ENCODE data around the gene PCDHGA3.
"Not testable (repeated sequence)": the region's sequence is repeated elsewhere in the genome, so short reads cannot be mapped to it uniquely, and the experiment has no call there.

Gene PCDHGA3

GRCh38 chr5:141346017-141346416 is 2.4 kb downstream of the PCDHGA3 start:
- CTCF ChIA-PET = interaction anchor here (0.6 to 1.9 kb wide), 4 partner anchors 27 to 218 kb away, joined by 3 to 12 read pairs (median 6); no protein-coding TSS in a partner anchor
- H3K36me3 ChIP-seq (ENCODE audit: control insufficient read depth in 2 of 2, insufficient read depth in 1 of 2, low read length in 2 of 2); POLR2A ChIA-PET; H3K4me3 ChIP-seq (ENCODE audit: low read depth, low read length); H3K4me1 ChIP-seq (ENCODE audit: control insufficient read depth, insufficient read depth, low read length); H3K27ac ChIP-seq (ENCODE audit: extremely low read depth, low read depth, low read length); H3K9me3 ChIP-seq (ENCODE audit: control insufficient read depth, insufficient read depth, low read depth, low read length): not testable (repeated sequence)

DNA sequence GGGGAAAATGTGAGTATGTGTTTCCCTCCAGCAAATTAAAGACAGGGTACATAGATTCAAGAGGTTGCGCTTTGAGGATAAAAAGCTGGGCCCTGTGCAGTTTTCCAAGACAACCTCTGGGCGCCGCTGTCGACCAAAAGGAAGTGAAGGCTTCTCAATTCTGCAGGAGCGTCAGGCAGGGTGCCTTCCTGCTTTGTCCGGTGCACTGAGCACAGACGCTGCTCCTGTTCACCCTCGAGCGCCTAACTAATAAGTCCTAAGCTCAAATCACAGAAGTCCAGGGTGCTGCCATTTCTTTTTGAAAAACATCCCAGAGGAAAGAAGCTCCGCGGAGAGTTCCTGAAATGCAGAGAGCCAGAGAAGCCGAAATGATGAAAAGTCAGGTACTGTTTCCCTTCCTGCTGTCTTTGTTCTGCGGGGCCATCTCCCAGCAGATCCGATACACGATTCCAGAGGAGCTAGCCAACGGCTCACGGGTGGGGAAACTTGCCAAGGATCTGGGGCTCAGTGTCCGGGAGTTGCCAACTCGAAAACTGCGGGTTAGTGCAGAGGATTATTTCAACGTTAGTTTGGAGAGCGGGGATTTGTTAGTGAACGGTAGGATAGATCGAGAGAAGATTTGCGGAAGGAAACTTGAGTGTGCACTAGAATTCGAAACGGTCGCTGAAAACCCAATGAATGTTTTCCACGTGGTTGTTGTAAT is 6.4 kb downstream of the PCDHGA3 start, which contains the start of gene PCDHGB1:
TSS of gene PCDHGB1 (plus strand) at position 183 of the 703 bp plus-strand sequence. CDS start at position 345, 162 bp downstream.
- Histone ChIP-seq H3K4me3 (ENCODE audit: low read depth, low read length) (peak within 1 kb of the TSS; percentile 34), H3K27ac (ENCODE audit: extremely low read depth, low read depth, low read length) (no peak within 1 kb of the TSS)
- POLR2A ChIA-PET = interaction anchor here (0.6 to 1.3 kb wide), 3 partner anchors 30 to 214 kb away, joined by 3 to 5 read pairs (median 4); partner anchors contain the start of gene TAF7
- no peak for TF ChIP-seq ZBTB44 (tag by site-specific recombination; IDR thresholded peaks at IDR 0.05)
- TF ChIP-seq, protein P1, sequence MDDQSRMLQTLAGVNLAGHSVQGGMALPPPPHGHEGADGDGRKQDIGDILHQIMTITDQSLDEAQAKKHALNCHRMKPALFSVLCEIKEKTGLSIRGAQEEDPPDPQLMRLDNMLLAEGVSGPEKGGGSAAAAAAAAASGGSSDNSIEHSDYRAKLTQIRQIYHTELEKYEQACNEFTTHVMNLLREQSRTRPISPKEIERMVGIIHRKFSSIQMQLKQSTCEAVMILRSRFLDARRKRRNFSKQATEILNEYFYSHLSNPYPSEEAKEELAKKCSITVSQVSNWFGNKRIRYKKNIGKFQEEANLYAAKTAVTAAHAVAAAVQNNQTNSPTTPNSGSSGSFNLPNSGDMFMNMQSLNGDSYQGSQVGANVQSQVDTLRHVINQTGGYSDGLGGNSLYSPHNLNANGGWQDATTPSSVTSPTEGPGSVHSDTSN (CRISPR knock-in tag; IDR thresholded peaks at IDR 0.05) = no peak
- no peak for TF ChIP-seq ZNF558 (tag by site-specific recombination; IDR thresholded peaks at IDR 0.05)
- TF ChIP-seq WT1 (tag by site-specific recombination; IDR thresholded peaks at IDR 0.05) = no peak
- TF ChIP-seq ZNF610 (tag by site-specific recombination; IDR thresholded peaks at IDR 0.05; ENCODE audit: borderline replicate concordance) = peak; percentile 85; the same call in 1 of the 2 replicates
- TF ChIP-seq ZNF426 (tag by site-specific recombination; IDR thresholded peaks at IDR 0.05) = no peak
- TF ChIP-seq ZNF704 (tag by site-specific recombination; IDR thresholded peaks at IDR 0.05) = no peak
- TF ChIP-seq, protein P2, sequence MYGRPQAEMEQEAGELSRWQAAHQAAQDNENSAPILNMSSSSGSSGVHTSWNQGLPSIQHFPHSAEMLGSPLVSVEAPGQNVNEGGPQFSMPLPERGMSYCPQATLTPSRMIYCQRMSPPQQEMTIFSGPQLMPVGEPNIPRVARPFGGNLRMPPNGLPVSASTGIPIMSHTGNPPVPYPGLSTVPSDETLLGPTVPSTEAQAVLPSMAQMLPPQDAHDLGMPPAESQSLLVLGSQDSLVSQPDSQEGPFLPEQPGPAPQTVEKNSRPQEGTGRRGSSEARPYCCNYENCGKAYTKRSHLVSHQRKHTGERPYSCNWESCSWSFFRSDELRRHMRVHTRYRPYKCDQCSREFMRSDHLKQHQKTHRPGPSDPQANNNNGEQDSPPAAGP (tag by site-specific recombination; IDR thresholded peaks at IDR 0.05) = no peak
- TF ChIP-seq ZNF2 (tag by site-specific recombination; IDR thresholded peaks at IDR 0.05) = peak; percentile 67; the same call in 1 of the 2 replicates
- TF ChIP-seq ZNF416 (tag by site-specific recombination; IDR thresholded peaks at IDR 0.05) = no peak
- TF ChIP-seq, protein P3, sequence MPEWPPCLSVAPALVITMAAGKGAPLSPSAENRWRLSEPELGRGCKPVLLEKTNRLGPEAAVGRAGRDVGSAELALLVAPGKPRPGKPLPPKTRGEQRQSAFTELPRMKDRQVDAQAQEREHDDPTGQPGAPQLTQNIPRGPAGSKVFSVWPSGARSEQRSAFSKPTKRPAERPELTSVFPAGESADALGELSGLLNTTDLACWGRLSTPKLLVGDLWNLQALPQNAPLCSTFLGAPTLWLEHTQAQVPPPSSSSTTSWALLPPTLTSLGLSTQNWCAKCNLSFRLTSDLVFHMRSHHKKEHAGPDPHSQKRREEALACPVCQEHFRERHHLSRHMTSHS (tag by site-specific recombination; IDR thresholded peaks at IDR 0.05) = no peak
- TF ChIP-seq, protein P4, sequence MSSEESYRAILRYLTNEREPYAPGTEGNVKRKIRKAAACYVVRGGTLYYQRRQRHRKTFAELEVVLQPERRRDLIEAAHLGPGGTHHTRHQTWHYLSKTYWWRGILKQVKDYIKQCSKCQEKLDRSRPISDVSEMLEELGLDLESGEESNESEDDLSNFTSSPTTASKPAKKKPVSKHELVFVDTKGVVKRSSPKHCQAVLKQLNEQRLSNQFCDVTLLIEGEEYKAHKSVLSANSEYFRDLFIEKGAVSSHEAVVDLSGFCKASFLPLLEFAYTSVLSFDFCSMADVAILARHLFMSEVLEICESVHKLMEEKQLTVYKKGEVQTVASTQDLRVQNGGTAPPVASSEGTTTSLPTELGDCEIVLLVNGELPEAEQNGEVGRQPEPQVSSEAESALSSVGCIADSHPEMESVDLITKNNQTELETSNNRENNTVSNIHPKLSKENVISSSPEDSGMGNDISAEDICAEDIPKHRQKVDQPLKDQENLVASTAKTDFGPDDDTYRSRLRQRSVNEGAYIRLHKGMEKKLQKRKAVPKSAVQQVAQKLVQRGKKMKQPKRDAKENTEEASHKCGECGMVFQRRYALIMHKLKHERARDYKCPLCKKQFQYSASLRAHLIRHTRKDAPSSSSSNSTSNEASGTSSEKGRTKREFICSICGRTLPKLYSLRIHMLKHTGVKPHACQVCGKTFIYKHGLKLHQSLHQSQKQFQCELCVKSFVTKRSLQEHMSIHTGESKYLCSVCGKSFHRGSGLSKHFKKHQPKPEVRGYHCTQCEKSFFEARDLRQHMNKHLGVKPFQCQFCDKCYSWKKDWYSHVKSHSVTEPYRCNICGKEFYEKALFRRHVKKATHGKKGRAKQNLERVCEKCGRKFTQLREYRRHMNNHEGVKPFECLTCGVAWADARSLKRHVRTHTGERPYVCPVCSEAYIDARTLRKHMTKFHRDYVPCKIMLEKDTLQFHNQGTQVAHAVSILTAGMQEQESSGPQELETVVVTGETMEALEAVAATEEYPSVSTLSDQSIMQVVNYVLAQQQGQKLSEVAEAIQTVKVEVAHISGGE (tag by site-specific recombination; conservative IDR thresholded peaks at IDR 0.05; ENCODE audit: low read depth) = peak; percentile 54
- TF ChIP-seq IKZF3 (tag by site-specific recombination; IDR thresholded peaks at IDR 0.05) = no peak
- peak; percentile 47; the same call in 1 of the 2 replicates for TF ChIP-seq CTCF (tag by site-specific recombination; IDR thresholded peaks at IDR 0.05)
- TF ChIP-seq ZBTB17 (tag by site-specific recombination; IDR thresholded peaks at IDR 0.05) = peak; percentile 8; the same call in 1 of the 2 replicates
- TF ChIP-seq ZNF121 (tag by site-specific recombination; IDR thresholded peaks at IDR 0.05) = no peak
- TF ChIP-seq ZEB2 (tag by site-specific recombination; IDR thresholded peaks at IDR 0.05) = no peak
- no peak for TF ChIP-seq ZNF449 (tag by site-specific recombination; IDR thresholded peaks at IDR 0.05)
- TF ChIP-seq ZFP3 (tag by site-specific recombination; IDR thresholded peaks at IDR 0.05; ENCODE audit: low read depth) = no peak
- TF ChIP-seq ZNF654 (tag by site-specific recombination; IDR thresholded peaks at IDR 0.05; ENCODE audit: low read depth) = peak; percentile 66

More for the DNA sequence above, 6.4 kb downstream of the PCDHGA3 start, which contains the start of gene PCDHGB1:
- Histone ChIP-seq H3K4me1 (ENCODE audit: control insufficient read depth, insufficient read depth, low read length) (peaks cover 2% of the 10 kb centered on the region; the same call in 1 of the 2 replicates), H3K9me3 (ENCODE audit: control insufficient read depth, insufficient read depth, low read depth, low read length) (no peaks in the 10 kb centered on the region), H3K36me3 (ENCODE audit: control insufficient read depth in 2 of 2, insufficient read depth in 1 of 2, low read length in 2 of 2) (no peaks in the 10 kb centered on the region)
- CTCF ChIA-PET = interaction anchor here (0.5 to 5.6 kb wide), 42 partner anchors 8 to 544 kb away, joined by 3 to 33 read pairs (median 5); partner anchors contain the start of genes PCDHGA1, PCDHGA11, PCDHGA12 and PCDHGA2

All from HEK293 (cell line).